SU-DHL-6 (cell line): ENCODE results near the gene TMPRSS11B.

Source experiments
- EZH2phosphoT487 ChIP-seq: fragments of 200-600 bp; sonication (generic), shearing (Covaris generic); conservative IDR thresholded peaks from 2 replicates; pipeline ENCODE4 v1.6.1; 2018; ENCODE audit warnings: mild to moderate bottlenecking, antibody characterized with exemption, low read length, moderate library complexity, mixed read lengths
- TF ChIP-seq, protein P1 (sequence below): fragments of 200-600 bp; sonication (generic); IDR thresholded peaks from one replicate; pipeline ENCODE4 v1.5.1; 2017; ENCODE audit warnings: antibody characterized with exemption, mild to moderate bottlenecking, low read length, moderate library complexity; ENCODE audit not compliant: insufficient read depth, poor library complexity, severe bottlenecking

DNA sequence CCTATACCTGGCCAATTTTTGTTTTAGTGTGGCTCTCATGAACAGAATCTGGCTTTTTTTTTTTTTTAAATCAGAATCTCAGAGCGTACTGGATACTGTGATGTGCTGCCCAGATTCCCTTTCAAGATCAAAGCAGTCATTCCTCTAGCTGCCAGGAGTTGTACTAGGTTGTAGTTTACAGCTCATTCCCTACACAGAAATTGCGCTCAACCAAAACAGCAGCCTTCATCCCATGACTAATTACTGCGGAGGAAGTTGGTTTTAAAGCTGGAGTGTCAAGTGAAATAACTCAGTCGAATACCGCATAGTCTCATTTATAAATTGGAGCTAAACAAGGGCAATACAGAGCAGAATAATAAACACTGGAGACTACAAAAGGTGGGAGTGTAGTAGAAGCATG is 12.2 kb upstream of the TMPRSS11B start:
- TF ChIP-seq, protein P1, sequence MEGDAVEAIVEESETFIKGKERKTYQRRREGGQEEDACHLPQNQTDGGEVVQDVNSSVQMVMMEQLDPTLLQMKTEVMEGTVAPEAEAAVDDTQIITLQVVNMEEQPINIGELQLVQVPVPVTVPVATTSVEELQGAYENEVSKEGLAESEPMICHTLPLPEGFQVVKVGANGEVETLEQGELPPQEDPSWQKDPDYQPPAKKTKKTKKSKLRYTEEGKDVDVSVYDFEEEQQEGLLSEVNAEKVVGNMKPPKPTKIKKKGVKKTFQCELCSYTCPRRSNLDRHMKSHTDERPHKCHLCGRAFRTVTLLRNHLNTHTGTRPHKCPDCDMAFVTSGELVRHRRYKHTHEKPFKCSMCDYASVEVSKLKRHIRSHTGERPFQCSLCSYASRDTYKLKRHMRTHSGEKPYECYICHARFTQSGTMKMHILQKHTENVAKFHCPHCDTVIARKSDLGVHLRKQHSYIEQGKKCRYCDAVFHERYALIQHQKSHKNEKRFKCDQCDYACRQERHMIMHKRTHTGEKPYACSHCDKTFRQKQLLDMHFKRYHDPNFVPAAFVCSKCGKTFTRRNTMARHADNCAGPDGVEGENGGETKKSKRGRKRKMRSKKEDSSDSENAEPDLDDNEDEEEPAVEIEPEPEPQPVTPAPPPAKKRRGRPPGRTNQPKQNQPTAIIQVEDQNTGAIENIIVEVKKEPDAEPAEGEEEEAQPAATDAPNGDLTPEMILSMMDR, result no peak
- TF ChIP-seq EZH2phosphoT487, result no peak
